A549 (cell line): ENCODE measurements around the gene PCDHA5. TPM values are rescaled to one million over a fixed set of nuclear protein-coding genes. Genes with fewer than 3 reads are reported as not detected.
"Not testable (repeated sequence)": the region's sequence is repeated elsewhere in the genome, so short reads cannot be mapped to it uniquely, and the experiment has no call there.

Experiments used
- ATAC-seq, 2 experiments: fragments of 200-7000 bp in 1 of 2; fragments of >200 bp in 1 of 2; cut with Nextera tagmentation in 1 of 2; cut with Tn5 transposase in 1 of 2; 3 replicates each; pipeline versions ENCODE4 v1.8.0 to v1.9.1; 2018 to 2020; ENCODE audit warnings: mild to moderate bottlenecking in 1 of 2, moderate library complexity in 1 of 2
- CTCF ChIA-PET: fragments of 300-600 bp; sonication (Branson Sonifier 250); formaldehyde crosslinking; extraction: SDS; loops from one replicate; lab custom pipeline; 2021; ENCODE audit warnings: antibody characterized with exemption, inconsistent platforms; lab: Yijun Ruan, JAX
- POLR2A ChIA-PET: fragments of 350-600 bp; formaldehyde crosslinking; extraction: SDS; loops from one replicate; lab custom pipeline; 2021; ENCODE audit warnings: antibody characterized with exemption, inconsistent platforms; lab: Yijun Ruan, JAX
- DNase-seq, 2 experiments: peaks; one replicate each; pipeline versions ENCODE4 v3.0.0 to v3.0.0-alpha.2; 2011 to 2016; ENCODE audit warnings: low read depth in 1 of 2, low spot score in 1 of 2
- FAIRE-seq: peaks from 2 replicates; lab custom pipeline; 2011; peaks lifted over from hg19 to GRCh38; lab: Jason Lieb, UNC
- H3K27ac ChIP-seq, 2 experiments: fragments of >200 bp; sonication (Bioruptor Twin); formaldehyde crosslinking; 3 replicates each; pipeline ENCODE4 v1.5.1; 2016 to 2017
- H3K4me1 ChIP-seq: fragments of >200 bp; sonication (Bioruptor Twin); formaldehyde crosslinking; 3 replicates; pipeline ENCODE4 v1.6.1; 2016
- H3K4me2 ChIP-seq: fragments of >200 bp; sonication (Bioruptor Twin); formaldehyde crosslinking; 3 replicates; pipeline ENCODE4 v1.6.1; 2016
- H3K4me3 ChIP-seq: fragments of >200 bp; sonication (Bioruptor Twin); formaldehyde crosslinking; 3 replicates; pipeline ENCODE4 v1.5.1; 2016
- H3K9me3 ChIP-seq: fragments of >200 bp; sonication (Bioruptor Twin); formaldehyde crosslinking; 3 replicates; pipeline ENCODE4 v1.6.1; 2016
- BCL3 ChIP-seq: fragments of >200 bp; sonication (Bioruptor Twin); formaldehyde crosslinking; IDR thresholded peaks from 3 replicates; pipeline ENCODE4 v1.6.1; 2016
- BHLHE40 ChIP-seq: IDR thresholded peaks from 2 replicates; pipeline ENCODE4 v1.6.1; 2012; ENCODE audit warnings: low read depth, low read length, inconsistent platforms
- CBX2 ChIP-seq: fragments of 200-600 bp; sonication (generic); IDR thresholded peaks from 2 replicates; pipeline ENCODE4 v1.6.1; 2016; ENCODE audit warnings: low read depth, mild to moderate bottlenecking, borderline replicate concordance
- EP300 ChIP-seq, 2 experiments: fragments of >200 bp; sonication (Bioruptor Twin); formaldehyde crosslinking; IDR thresholded peaks; 2 replicates in 1 of 2; 3 replicates in 1 of 2; pipeline ENCODE4 v1.6.1; 2016 to 2017
- ESRRA ChIP-seq: fragments of 150-350 bp; IDR thresholded peaks from 2 replicates; pipeline ENCODE4 v1.6.1; 2014; ENCODE audit warnings: mild to moderate bottlenecking, low read length, borderline replicate concordance
- FOSB ChIP-seq: fragments of 250-450 bp; sonication (Bioruptor Pico); IDR thresholded peaks from 2 replicates; pipeline ENCODE4 v1.5.0; 2020; ENCODE audit warnings: mild to moderate bottlenecking, moderate library complexity
- HOXB13 ChIP-seq: fragments of 250-450 bp; sonication (Bioruptor Pico); IDR thresholded peaks from 2 replicates; pipeline ENCODE4 v1.5.0; 2020; ENCODE audit warnings: low read depth, mild to moderate bottlenecking, moderate library complexity
- HOXB5 ChIP-seq: fragments of 250-450 bp; sonication (Bioruptor Pico); IDR thresholded peaks from 2 replicates; pipeline ENCODE4 v1.5.0; 2020; ENCODE audit warnings: mild to moderate bottlenecking, moderate library complexity
- MAZ ChIP-seq: fragments of 150-350 bp; IDR thresholded peaks from 2 replicates; pipeline ENCODE4 v1.6.1; 2014; ENCODE audit warnings: antibody characterized with exemption, low read depth, low read length, borderline replicate concordance
- MYC ChIP-seq: IDR thresholded peaks from 2 replicates; pipeline ENCODE4 v1.6.1; 2012; ENCODE audit warnings: mild to moderate bottlenecking, inconsistent platforms, low read length, improper control_type of control experiment, borderline replicate concordance
- NFE2L2 ChIP-seq: fragments of 150-350 bp; conservative IDR thresholded peaks from 2 replicates; pipeline ENCODE4 v1.6.1; 2014; ENCODE audit warnings: low read length
- POLR2AphosphoS2 ChIP-seq: conservative IDR thresholded peaks from 2 replicates; pipeline ENCODE4 v1.6.1; 2012; ENCODE audit warnings: low read length, improper control_type of control experiment, inconsistent platforms
- RAD21 ChIP-seq, 2 experiments: fragments of >200 bp in 1 of 2; sonication (Bioruptor Twin) in 1 of 2; formaldehyde crosslinking in 1 of 2; IDR thresholded peaks in 1 of 2; conservative IDR thresholded peaks in 1 of 2; 2 replicates in 1 of 2; 3 replicates in 1 of 2; pipeline ENCODE4 v1.6.1; 2012 to 2018; ENCODE audit warnings: inconsistent platforms in 1 of 2
- RARB ChIP-seq: fragments of 250-450 bp; sonication (Bioruptor Pico); IDR thresholded peaks from 2 replicates; pipeline ENCODE4 v1.8.0; 2021; ENCODE audit warnings: mild to moderate bottlenecking, moderate library complexity
- RNF2 ChIP-seq: fragments of 200-600 bp; sonication (generic); IDR thresholded peaks from 2 replicates; pipeline ENCODE4 v1.6.1; 2016; ENCODE audit warnings: low read depth, mild to moderate bottlenecking, antibody characterized with exemption, moderate library complexity, borderline replicate concordance
- SMC3 ChIP-seq: fragments of >200 bp; sonication (Bioruptor Twin); formaldehyde crosslinking; IDR thresholded peaks from 3 replicates; pipeline ENCODE4 v1.6.1; 2018; ENCODE audit warnings: inconsistent platforms
- SREBF2 ChIP-seq: fragments of 450-650 bp; IDR thresholded peaks from 2 replicates; pipeline ENCODE4 v1.6.1; 2014; ENCODE audit warnings: mild to moderate bottlenecking, moderate library complexity
- TFCP2L1 ChIP-seq: fragments of 250-450 bp; sonication (Bioruptor Pico); IDR thresholded peaks from 2 replicates; pipeline ENCODE4 v1.5.0; 2021; ENCODE audit warnings: mild to moderate bottlenecking
- USF2 ChIP-seq: fragments of 450-650 bp; IDR thresholded peaks from 2 replicates; pipeline ENCODE4 v1.6.1; 2014; ENCODE audit warnings: antibody characterized with exemption
- ZFP36 ChIP-seq: fragments of 450-650 bp; IDR thresholded peaks from 2 replicates; pipeline ENCODE4 v1.6.1; 2014; ENCODE audit warnings: borderline replicate concordance; ENCODE audit not compliant: partially characterized antibody
- ZNF302 ChIP-seq: fragments of 250-450 bp; sonication (Bioruptor Pico); IDR thresholded peaks from 2 replicates; pipeline ENCODE4 v1.9.0; 2021; ENCODE audit warnings: inconsistent platforms, mild to moderate bottlenecking, moderate library complexity
- WGBS: methylation state at CpG from one replicate; pipeline ENCODE4 v1.1.6; 2017; ENCODE audit errors: missing lambda C conversion rate; 5-methylcytosine and 5-hydroxymethylcytosine counted together
- polyA plus RNA-seq, 4 experiments: library from polyadenylated mRNA; depleted of rRNA in 3 of 4; stranded (reverse); fragments of >200 nt; fragmentation: RNase III in 1 of 4; extraction: RNeasy Plus Mini Kit Qiagen cat#74134 plus additional on column Dnase treatment in 1 of 4; gene quantifications; 2 replicates in 3 of 4; 3 replicates in 1 of 4; pipeline ENCODE4 v1.2.3, GENCODE V29; 2011 to 2017
- TF ChIP-seq, protein P1 (sequence below): IDR thresholded peaks from 2 replicates; pipeline ENCODE4 v1.6.1; 2012; ENCODE audit warnings: low read depth, borderline replicate concordance
- TF ChIP-seq, protein P2 (sequence below): fragments of 250-450 bp; sonication (Bioruptor Pico); IDR thresholded peaks from 2 replicates; pipeline ENCODE4 v1.5.0; 2021; ENCODE audit warnings: mild to moderate bottlenecking, moderate library complexity, borderline replicate concordance

The PCDHA5 gene
- polyA plus RNA-seq, 2 of the 4 experiments (the other 2 are of a cell fraction), result 0.32 to 0.84 TPM

GRCh38 chr5:140794595-140795258 is 26.7 kb upstream of the PCDHA5 start, which contains the start of gene PCDHA2:
TSS of gene PCDHA2 (plus strand) at chr5:140794852.
- POLR2A ChIA-PET, result no interaction called here
- CTCF ChIA-PET, result interaction anchor here (0.6 to 4.9 kb wide), 12 partner anchors 9 to 1562 kb away, joined by 3 to 28 read pairs (median 3); partner anchors contain the start of genes PCDHA1, PCDHA11, PCDHA4 and PCDHA5
- peak within 1 kb of the TSS in 1 of 2 experiments; percentile 35; a peak in 1 of 6 replicates for H3K27ac ChIP-seq
- peak within 1 kb of the TSS; percentile 38 for H3K4me3 ChIP-seq
- DNase-seq (peak; percentile 13 to 32), ATAC-seq (peak in 1 of 2 experiments; percentile 84; a peak in 4 of 6 replicates), FAIRE-seq (no peak)
- no peaks in the 10 kb centered on the region for H3K4me1 ChIP-seq
- no peak for TF ChIP-seq FOSB
- TF ChIP-seq SREBF2, result no peak
- peak in 1 of 2 experiments; percentile 12; a peak in 2 of 5 replicates for TF ChIP-seq RAD21 (conservative IDR thresholded peaks at IDR 0.05 in 1 of 2, IDR thresholded peaks at IDR 0.05 in 1 of 2)
- no peak for TF ChIP-seq SMC3
- no peak for TF ChIP-seq BHLHE40
- peak within 1 kb of the TSS; percentile 51 for H3K4me2 ChIP-seq
- 27% methylated on average over 14 of the region's 27 CpGs for WGBS
- peaks cover 36% of the 10 kb centered on the region for H3K9me3 ChIP-seq

DNA sequence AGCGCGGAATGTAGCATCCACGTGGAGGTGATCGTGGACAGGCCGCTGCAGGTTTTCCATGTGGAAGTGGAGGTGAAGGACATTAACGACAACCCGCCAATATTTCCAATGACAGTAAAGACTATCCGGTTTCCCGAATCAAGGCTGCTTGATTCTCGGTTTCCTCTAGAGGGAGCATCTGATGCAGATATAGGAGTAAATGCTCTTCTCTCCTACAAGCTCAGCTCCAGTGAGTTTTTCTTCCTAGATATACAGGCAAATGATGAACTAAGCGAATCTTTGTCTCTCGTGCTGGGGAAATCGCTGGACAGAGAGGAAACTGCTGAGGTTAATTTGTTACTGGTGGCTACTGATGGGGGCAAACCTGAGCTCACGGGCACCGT is 26.2 kb upstream of the PCDHA5 start:
- no peak overlapping the region for H3K27ac ChIP-seq
- ATAC-seq, result peak; percentile 85 to 93; a peak in 5 of 6 replicates
- no peaks in the 10 kb centered on the region for H3K4me1 ChIP-seq
- ChIA-PET POLR2A (no interaction called here), CTCF (interaction anchor here (0.6 to 4.9 kb wide), 8 partner anchors 9 to 1561 kb away, joined by 3 to 28 read pairs (median 4); partner anchors contain the start of genes PCDHA1, PCDHA11, PCDHA4 and PCDHA5)
- TF ChIP-seq HOXB5 (CRISPR knock-in tag) (no peak), EP300 (IDR thresholded peaks at IDR 0.05) (no peak), MAZ (no peak), CBX2 (no peak), ESRRA (no peak)
- peak overlapping the region; percentile 51 for H3K4me2 ChIP-seq
- H3K4me3 ChIP-seq, result peak overlapping the region; percentile 38
- peaks cover 33% of the 10 kb centered on the region for H3K9me3 ChIP-seq
- WGBS, result 37% methylated on average over 15 of the region's 15 CpGs
- peak; percentile 41 to 51 for DNase-seq
- FAIRE-seq, result no peak

GRCh38 chr5:140796072-140796717 is 25.2 kb upstream of the PCDHA5 start:
- FAIRE-seq, ATAC-seq, H3K27ac ChIP-seq, H3K4me3 ChIP-seq, DNase-seq, H3K4me2 ChIP-seq, POLR2A ChIA-PET, H3K4me1 ChIP-seq: not testable (repeated sequence)
- CTCF ChIA-PET, result interaction anchor here (1.5 to 4.9 kb wide), 4 partner anchors 11 to 26 kb away, joined by 4 to 28 read pairs (median 7); partner anchors contain the start of genes PCDHA4 and PCDHA5
- WGBS, result 83% methylated on average over 65 of the region's 72 CpGs
- H3K9me3 ChIP-seq, result peaks cover 37% of the 10 kb centered on the region

GRCh38 chr5:140796718-140797095 is 24.7 kb upstream of the PCDHA5 start:
- Histone ChIP-seq H3K4me1 (no peaks in the 10 kb centered on the region), H3K4me3 (no peak overlapping the region), H3K9me3 (peaks cover 40% of the 10 kb centered on the region), H3K4me2 (no peak overlapping the region), H3K27ac (no peak overlapping the region)
- WGBS, result 83% methylated on average over 32 of the region's 39 CpGs
- POLR2A ChIA-PET, result no interaction called here
- no peak for ATAC-seq
- FAIRE-seq, result no peak
- CTCF ChIA-PET, result interaction anchor here (1.7 to 4.9 kb wide), 2 partner anchors 11 to 20 kb away, joined by 4 to 28 read pairs; partner anchors contain the start of gene PCDHA4
- DNase-seq, result no peak
- TF ChIP-seq ZNF302 (CRISPR knock-in tag) (no peak), USF2 (no peak), BCL3 (no peak), HOXB13 (CRISPR knock-in tag) (no peak), ZFP36 (no peak), RARB (CRISPR knock-in tag) (no peak), POLR2AphosphoS2 (no peak), RNF2 (no peak), MYC (no peak), NFE2L2 (no peak), TFCP2L1 (CRISPR knock-in tag) (no peak)
- TF ChIP-seq, protein P1, sequence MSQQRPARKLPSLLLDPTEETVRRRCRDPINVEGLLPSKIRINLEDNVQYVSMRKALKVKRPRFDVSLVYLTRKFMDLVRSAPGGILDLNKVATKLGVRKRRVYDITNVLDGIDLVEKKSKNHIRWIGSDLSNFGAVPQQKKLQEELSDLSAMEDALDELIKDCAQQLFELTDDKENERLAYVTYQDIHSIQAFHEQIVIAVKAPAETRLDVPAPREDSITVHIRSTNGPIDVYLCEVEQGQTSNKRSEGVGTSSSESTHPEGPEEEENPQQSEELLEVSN, result no peak
- TF ChIP-seq, protein P2, sequence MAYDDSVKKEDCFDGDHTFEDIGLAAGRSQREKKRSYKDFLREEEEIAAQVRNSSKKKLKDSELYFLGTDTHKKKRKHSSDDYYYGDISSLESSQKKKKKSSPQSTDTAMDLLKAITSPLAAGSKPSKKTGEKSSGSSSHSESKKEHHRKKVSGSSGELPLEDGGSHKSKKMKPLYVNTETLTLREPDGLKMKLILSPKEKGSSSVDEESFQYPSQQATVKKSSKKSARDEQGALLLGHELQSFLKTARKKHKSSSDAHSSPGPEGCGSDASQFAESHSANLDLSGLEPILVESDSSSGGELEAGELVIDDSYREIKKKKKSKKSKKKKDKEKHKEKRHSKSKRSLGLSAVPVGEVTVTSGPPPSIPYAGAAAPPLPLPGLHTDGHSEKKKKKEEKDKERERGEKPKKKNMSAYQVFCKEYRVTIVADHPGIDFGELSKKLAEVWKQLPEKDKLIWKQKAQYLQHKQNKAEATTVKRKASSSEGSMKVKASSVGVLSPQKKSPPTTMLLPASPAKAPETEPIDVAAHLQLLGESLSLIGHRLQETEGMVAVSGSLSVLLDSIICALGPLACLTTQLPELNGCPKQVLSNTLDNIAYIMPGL (CRISPR knock-in tag), result no peak
